ENCODE data around the gene SNTB2. TPM values are rescaled to one million over a fixed set of nuclear protein-coding genes. Genes with fewer than 3 reads are reported as not detected.

Gene SNTB2
- total RNA-seq, 2 donors from 2014 or later, result 10.7 to 26.1 TPM

DNA sequence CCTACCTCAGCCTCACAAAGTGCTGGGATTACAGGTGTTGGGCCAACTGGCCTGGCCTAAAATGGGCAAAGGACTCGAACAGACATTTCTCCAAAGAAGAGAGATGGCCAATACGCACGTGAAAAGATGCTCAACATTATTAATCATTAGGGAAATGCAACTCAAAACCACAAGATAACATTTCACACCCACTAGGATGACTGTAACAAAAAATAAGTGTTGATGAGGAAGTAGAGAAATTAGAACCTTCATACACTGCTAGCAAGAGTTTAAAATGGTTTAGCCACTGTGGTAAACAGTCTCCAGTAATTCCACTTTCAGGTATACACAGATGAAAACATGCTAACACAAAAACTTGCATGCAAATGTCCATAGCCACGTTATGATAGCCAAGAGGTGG is 159.0 kb downstream of the SNTB2 start:
- H3K9me3 Mint-ChIP-seq, result no peaks in the 10 kb centered on the region
- peaks cover 16 to 23% of the 10 kb centered on the region in 2 donors for H3K4me1 Mint-ChIP-seq (ENCODE audit: low read depth in 2 of 2)
- no peak for DNase-seq (ENCODE audit: low spot score)
- H3K27ac Mint-ChIP-seq, result peak overlapping the region in 1 of 2 donors; percentile 10
- H3K4me3 Mint-ChIP-seq, result peak overlapping the region; percentile 29
- no peaks in the 10 kb centered on the region for H3K27me3 Mint-ChIP-seq
- peak in 1 of 2 donors; percentile 73 for ATAC-seq
- H3K36me3 Mint-ChIP-seq, result peaks cover 10% of the 10 kb centered on the region

- no peaks in the 10 kb centered on the region for H3K9me3 Mint-ChIP-seq
- peak in 1 of 2 donors; percentile 74 for ATAC-seq
- no peak for DNase-seq (ENCODE audit: low spot score)
- H3K27ac Mint-ChIP-seq, result peak overlapping the region in 1 of 2 donors; percentile 10
- peaks cover 9 to 15% of the 10 kb centered on the region in 2 donors for H3K4me1 Mint-ChIP-seq (ENCODE audit: low read depth in 2 of 2)
- H3K36me3 Mint-ChIP-seq, result peaks cover 2% of the 10 kb centered on the region
- no peaks in the 10 kb centered on the region for H3K27me3 Mint-ChIP-seq
- no peak overlapping the region for H3K4me3 Mint-ChIP-seq
Observed at GRCh38 chr16:69346683-69347082, 159.7 kb downstream of the SNTB2 start.

DNA sequence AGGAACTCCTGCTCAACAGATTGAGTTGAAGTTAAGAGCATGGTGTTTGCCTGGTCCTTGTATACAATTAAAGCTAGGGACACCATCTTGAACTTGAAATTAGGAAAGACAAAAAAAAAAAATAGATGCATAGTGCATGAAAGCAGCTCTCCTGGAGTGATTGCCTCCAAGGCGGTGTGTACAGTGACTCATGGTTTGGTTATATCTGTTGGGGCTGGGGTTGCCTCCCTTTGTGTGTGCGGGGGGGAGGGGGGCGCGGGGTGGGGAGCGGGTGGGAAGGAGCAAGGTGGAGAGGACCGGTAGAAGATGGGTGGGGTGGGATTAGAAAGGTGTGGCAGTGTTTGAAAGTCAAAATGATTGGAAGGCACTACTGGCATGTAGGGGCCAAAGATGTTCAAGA is 161.3 kb downstream of the SNTB2 start:
- H3K4me1 Mint-ChIP-seq (ENCODE audit: low read depth in 2 of 2), result peaks cover 10 to 13% of the 10 kb centered on the region in 2 donors
- H3K36me3 Mint-ChIP-seq, result no peaks in the 10 kb centered on the region
- no peaks in the 10 kb centered on the region for H3K9me3 Mint-ChIP-seq
- H3K27me3 Mint-ChIP-seq, result no peaks in the 10 kb centered on the region
- no peak for ATAC-seq
- no peak overlapping the region for H3K4me3 Mint-ChIP-seq
- H3K27ac Mint-ChIP-seq, result no peak overlapping the region
- DNase-seq (ENCODE audit: low spot score), result no peak

GRCh38 chr16:69349536-69349935 is 162.6 kb downstream of the SNTB2 start:
- Mint-ChIP-seq H3K27me3 (no peaks in the 10 kb centered on the region), H3K27ac (no peak overlapping the region), H3K4me1 (ENCODE audit: low read depth in 2 of 2) (peaks cover 12 to 13% of the 10 kb centered on the region in 2 donors), H3K4me3 (no peak overlapping the region), H3K9me3 (no peaks in the 10 kb centered on the region), H3K36me3 (no peaks in the 10 kb centered on the region)
- ATAC-seq, result no peak
- DNase-seq (ENCODE audit: low spot score), result no peak

DNA sequence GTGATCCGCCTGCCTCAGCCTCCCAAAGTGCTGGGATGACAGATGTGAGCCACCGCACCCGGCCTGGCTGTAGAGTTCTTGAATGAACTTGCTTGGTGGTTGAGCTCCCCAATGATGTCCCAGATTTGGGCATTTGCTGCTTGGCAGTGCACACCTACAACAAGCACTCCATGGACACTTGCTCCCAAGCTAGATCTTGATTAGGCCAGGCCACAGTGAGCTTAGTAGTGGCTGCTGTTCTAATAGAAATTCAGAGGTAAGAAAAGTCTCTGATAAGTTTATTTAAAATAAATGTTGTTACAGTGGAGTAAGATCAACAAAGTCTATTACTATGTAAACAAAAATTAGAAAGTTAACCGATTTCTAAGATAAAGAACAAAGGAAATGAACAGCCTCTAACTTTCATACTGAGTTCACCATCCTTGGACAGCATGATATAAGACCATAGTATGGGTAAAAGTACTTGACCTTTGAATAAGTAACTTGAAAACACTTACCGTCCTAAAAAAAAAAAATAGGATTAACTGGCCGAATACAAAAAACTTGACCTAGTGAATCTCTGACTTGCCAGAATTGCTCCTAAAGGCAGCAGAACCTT is 163.7 kb downstream of the SNTB2 start:
- H3K27ac Mint-ChIP-seq, result no peak overlapping the region
- H3K9me3 Mint-ChIP-seq, result no peaks in the 10 kb centered on the region
- DNase-seq (ENCODE audit: low spot score) (no peak), ATAC-seq (no peak)
- peaks cover 5% of the 10 kb centered on the region for H3K36me3 Mint-ChIP-seq
- H3K4me3 Mint-ChIP-seq, result no peak overlapping the region
- no peaks in the 10 kb centered on the region for H3K27me3 Mint-ChIP-seq
- peaks cover 8 to 13% of the 10 kb centered on the region in 2 donors for H3K4me1 Mint-ChIP-seq (ENCODE audit: low read depth in 2 of 2)

DNA sequence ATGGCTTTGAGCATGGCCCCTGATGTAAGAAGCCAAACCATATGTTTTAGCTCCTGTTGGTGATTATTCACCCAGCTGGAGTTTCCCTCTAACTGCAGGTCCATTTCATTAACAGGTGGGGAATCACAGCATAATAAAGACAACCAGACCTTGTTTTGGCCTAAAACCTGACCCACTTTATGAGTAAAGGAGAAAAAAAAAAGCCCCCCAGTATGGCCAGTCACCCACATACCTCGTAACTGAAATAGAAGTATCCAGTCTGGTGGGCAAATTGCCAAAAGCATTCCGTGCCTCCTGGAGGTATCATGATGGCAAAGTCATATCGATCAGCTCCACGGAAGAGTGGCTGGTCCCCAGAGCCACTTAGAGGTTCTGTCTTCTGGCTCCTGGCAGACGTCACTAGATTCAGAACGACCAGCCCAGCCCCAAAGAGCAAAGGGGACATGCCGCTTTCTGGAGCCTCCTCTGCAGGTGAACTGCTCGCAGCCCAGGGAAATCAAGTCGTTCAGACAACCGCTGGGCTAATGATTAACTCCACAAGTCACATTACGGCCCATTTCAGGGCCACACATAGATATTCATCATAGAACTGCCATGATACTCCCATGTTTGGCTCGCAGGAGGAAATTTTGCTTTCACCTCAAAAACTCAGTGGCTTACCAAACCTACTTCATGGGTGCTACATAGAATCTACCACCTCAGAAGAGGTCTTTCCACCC is 164.5 kb downstream of the SNTB2 start, which contains the start of gene TMED6:
TMED6 (minus strand) TSS at position 478 of the 719 bp plus-strand sequence; CDS start at position 445, 33 bp downstream.
- Mint-ChIP-seq H3K9me3 (no peaks in the 10 kb centered on the region), H3K4me3 (no peak within 1 kb of the TSS), H3K4me1 (ENCODE audit: low read depth in 2 of 2) (peaks cover 4 to 6% of the 10 kb centered on the region in 2 donors), H3K27me3 (no peaks in the 10 kb centered on the region), H3K36me3 (peaks cover 6% of the 10 kb centered on the region), H3K27ac (peak within 1 kb of the TSS in 1 of 2 donors; percentile 33)
- ATAC-seq (no peak), DNase-seq (ENCODE audit: low spot score) (no peak)

Other genes starting within 250 kb of the SNTB2 start
- under 1 TPM; 0.36 to 0.98 TPM for gene HAS3, start 81.5 kb upstream of the SNTB2 start, total RNA-seq
- gene CHTF8, start 54.6 kb upstream of the SNTB2 start, total RNA-seq, result 100 to 1,000 TPM; 118 to 133 TPM
- 10 to 100 TPM; 72.9 to 92.0 TPM for gene UTP4, start 54.5 kb upstream of the SNTB2 start, total RNA-seq
- gene VPS4A, start 124.2 kb downstream of the SNTB2 start, total RNA-seq, result 10 to 100 TPM; 41.5 to 45.8 TPM
- 10 to 100 TPM; 15.6 to 26.9 TPM for gene PDF, start 143.4 kb downstream of the SNTB2 start, total RNA-seq
- 10 to 100 TPM; 29.6 to 39.0 TPM for gene COG8, start 152.4 kb downstream of the SNTB2 start, total RNA-seq
- 10 to 100 TPM; 52.3 to 82.8 TPM for gene NIP7, start 152.6 kb downstream of the SNTB2 start, total RNA-seq
- gene TMED6, start 164.6 kb downstream of the SNTB2 start, total RNA-seq, result 1 to 10 TPM; 1.5 to 5.0 TPM
- gene TERF2, start 198.8 kb downstream of the SNTB2 start, total RNA-seq, result 10 to 100 TPM; 39.9 to 43.3 TPM
- 100 to 1,000 TPM; 162 to 230 TPM for gene CYB5B, start 237.5 kb downstream of the SNTB2 start, total RNA-seq

Data from natural killer cell treated with Interleukin-12 subunit alpha and Interleukin-12 subunit beta and Interleukin-15 and Interleukin-18, amount 100 ng/mL, for 72 hours (primary cell).